HCT116 (cell line): ENCODE data around the gene DCHS1.

Experiments
- ELF1 ChIP-seq: IDR thresholded peaks from 2 replicates; pipeline ENCODE4 v1.6.1; 2012; ENCODE audit warnings: low read depth, borderline replicate concordance
- EZH2 ChIP-seq: fragments of 200-600 bp; sonication (generic); IDR thresholded peaks from 2 replicates; pipeline ENCODE4 v1.6.1; 2017; ENCODE audit warnings: antibody characterized with exemption, mixed run types
- JUND ChIP-seq: IDR thresholded peaks from 2 replicates; pipeline ENCODE4 v1.6.1; 2012
- POLR2A ChIP-seq: IDR thresholded peaks from 2 replicates; pipeline ENCODE4 v1.7.0; 2011; ENCODE audit warnings: borderline replicate concordance; ENCODE audit not compliant: insufficient read depth, insufficient read length; ENCODE audit errors: extremely low read depth
- YY1 ChIP-seq: IDR thresholded peaks from 2 replicates; pipeline ENCODE4 v1.6.1; 2011; ENCODE audit warnings: low read length, low read depth, moderate library complexity, mild to moderate bottlenecking; ENCODE audit not compliant: insufficient replicate concordance; ENCODE audit errors: extremely low read depth
- ZFX ChIP-seq: fragments of 450-650 bp; IDR thresholded peaks from 2 replicates; pipeline ENCODE4 v1.6.1; 2017
- ZNF274 ChIP-seq: fragments of 200-500 bp; sonication (Bioruptor generic); IDR thresholded peaks from 2 replicates; pipeline ENCODE4 v1.6.1; 2014; ENCODE audit warnings: mild to moderate bottlenecking, low read depth, low read length, inconsistent platforms
- TF ChIP-seq, protein P1 (sequence below), 3 experiments: fragments of 200-600 bp in 1 of 3; sonication (generic) in 1 of 3; IDR thresholded peaks in 2 of 3; conservative IDR thresholded peaks in 1 of 3; 2 replicates each; pipeline ENCODE4 v1.5.1; 2012 to 2017; ENCODE audit warnings: low read depth in 2 of 3, low read length in 2 of 3, antibody characterized with exemption in 1 of 3, borderline replicate concordance in 1 of 3, control low read depth in 1 of 3, mild to moderate bottlenecking in 1 of 3, mixed read lengths in 1 of 3, mixed run types in 1 of 3, moderate library complexity in 1 of 3; ENCODE audit not compliant: insufficient read depth in 1 of 3

DNA sequence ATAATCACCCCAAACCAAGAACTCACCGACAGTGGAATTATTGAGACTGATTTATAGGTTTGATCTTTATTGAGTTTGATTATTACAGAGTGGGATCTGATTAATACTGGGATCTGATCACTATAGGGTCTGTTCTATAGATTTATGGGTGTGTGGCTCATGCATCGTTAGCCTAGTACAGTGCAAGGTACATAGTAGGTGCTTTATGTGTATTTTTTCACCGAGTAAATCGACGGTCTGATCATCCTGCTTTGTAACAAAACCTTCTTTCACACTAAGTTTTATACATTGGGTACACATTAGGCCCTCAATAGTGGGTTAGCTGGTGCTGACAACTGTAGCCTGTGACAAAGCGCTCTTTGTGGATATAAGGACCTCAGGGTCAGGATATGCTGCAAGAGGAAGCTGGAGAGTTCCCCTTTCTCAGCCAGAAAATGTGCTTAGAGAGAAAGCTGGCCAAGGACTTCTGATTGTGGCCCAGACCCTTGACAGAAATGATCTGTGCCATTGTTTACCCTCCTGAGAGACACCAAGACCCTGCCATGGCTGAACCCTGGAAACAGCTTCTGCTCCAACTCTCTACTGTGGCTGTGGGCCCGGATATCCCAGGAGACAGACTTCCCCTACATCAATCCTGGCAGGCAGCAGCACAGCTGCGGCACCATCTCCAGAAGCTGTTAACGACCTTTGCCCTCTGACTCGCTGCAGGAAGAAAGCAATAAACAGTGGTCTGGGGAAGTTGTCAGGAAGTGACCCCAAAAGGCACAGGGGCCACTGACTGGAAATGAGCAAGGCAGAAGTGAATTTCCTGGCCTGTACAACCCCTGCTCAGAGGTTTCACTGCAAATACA lies 20.3 kb downstream of the DCHS1 start:
- TF ChIP-seq YY1 (no peak), EZH2 (no peak), POLR2A (no peak), ZFX (no peak), ZNF274 (no peak), ELF1 (no peak), JUND (no peak)
- TF ChIP-seq, protein P1, sequence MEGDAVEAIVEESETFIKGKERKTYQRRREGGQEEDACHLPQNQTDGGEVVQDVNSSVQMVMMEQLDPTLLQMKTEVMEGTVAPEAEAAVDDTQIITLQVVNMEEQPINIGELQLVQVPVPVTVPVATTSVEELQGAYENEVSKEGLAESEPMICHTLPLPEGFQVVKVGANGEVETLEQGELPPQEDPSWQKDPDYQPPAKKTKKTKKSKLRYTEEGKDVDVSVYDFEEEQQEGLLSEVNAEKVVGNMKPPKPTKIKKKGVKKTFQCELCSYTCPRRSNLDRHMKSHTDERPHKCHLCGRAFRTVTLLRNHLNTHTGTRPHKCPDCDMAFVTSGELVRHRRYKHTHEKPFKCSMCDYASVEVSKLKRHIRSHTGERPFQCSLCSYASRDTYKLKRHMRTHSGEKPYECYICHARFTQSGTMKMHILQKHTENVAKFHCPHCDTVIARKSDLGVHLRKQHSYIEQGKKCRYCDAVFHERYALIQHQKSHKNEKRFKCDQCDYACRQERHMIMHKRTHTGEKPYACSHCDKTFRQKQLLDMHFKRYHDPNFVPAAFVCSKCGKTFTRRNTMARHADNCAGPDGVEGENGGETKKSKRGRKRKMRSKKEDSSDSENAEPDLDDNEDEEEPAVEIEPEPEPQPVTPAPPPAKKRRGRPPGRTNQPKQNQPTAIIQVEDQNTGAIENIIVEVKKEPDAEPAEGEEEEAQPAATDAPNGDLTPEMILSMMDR (IDR thresholded peaks at IDR 0.05 in 2 of 3, conservative IDR thresholded peaks at IDR 0.05 in 1 of 3; ENCODE audit: borderline replicate concordance in 1 of 3, insufficient read depth in 1 of 3, low read depth in 2 of 3, low read length in 2 of 3) = no peak
